Fibroblast of skin of right quadriceps (primary cell): ENCODE data around the gene RBM18.

ENCODE experiments used
- DNase-seq: peaks from one replicate; pipeline ENCODE4 v3.0.0-alpha.2; 2013

The RBM18 gene

GRCh38 chr9:122264360-122265148 lies at the start of gene RBM18, which contains the start of gene MRRF:
Gene RBM18, minus strand, starts transcription at chr9:122264840. Its CDS starts 3,348 bp downstream, at chr9:122261492.
Gene MRRF, plus strand, starts transcription at chr9:122264882. Its CDS starts 6,010 bp downstream, at chr9:122270892.
- DNase-seq = peak; percentile 87

GRCh38 chr9:122314165-122314564 lies 49.5 kb upstream of the RBM18 start:
- DNase-seq = no peak

- DNase-seq = no peak
These were observed 45.2 kb upstream of the RBM18 start for GRCh38 chr9:122309861-122310260.

GRCh38 chr9:122307925-122308324 lies 43.3 kb upstream of the RBM18 start:
- DNase-seq = no peak

- DNase-seq = no peak
These were observed 42.4 kb upstream of the RBM18 start for GRCh38 chr9:122307061-122307460.

- peak; percentile 7 for DNase-seq
These were observed 37.8 kb upstream of the RBM18 start for GRCh38 chr9:122302237-122303093.

- DNase-seq = no peak
These were observed 32.9 kb upstream of the RBM18 start for GRCh38 chr9:122297512-122297911.

- DNase-seq = no peak
These were observed 29.9 kb upstream of the RBM18 start for GRCh38 chr9:122294531-122294930.

- DNase-seq = no peak
These were observed 26.8 kb upstream of the RBM18 start for GRCh38 chr9:122291458-122291857.

- no peak for DNase-seq
These were observed 22.6 kb upstream of the RBM18 start for GRCh38 chr9:122287214-122287720.

GRCh38 chr9:122286764-122287163 lies 22.1 kb upstream of the RBM18 start:
- no peak for DNase-seq

GRCh38 chr9:122281368-122281767 lies 16.7 kb upstream of the RBM18 start:
- DNase-seq = no peak

GRCh38 chr9:122277285-122277897 lies 12.8 kb upstream of the RBM18 start:
- no peak for DNase-seq

- no peak for DNase-seq
These were observed 11.5 kb upstream of the RBM18 start for GRCh38 chr9:122276096-122276495.

- DNase-seq = no peak
These were observed 9.4 kb upstream of the RBM18 start for GRCh38 chr9:122274055-122274454.

GRCh38 chr9:122268041-122268814 lies 3.6 kb upstream of the RBM18 start:
- DNase-seq = no peak

GRCh38 chr9:122265149-122265915 lies 692 bp upstream of the RBM18 start:
- DNase-seq = peak; percentile 11

GRCh38 chr9:122263699-122264349 lies 816 bp downstream of the RBM18 start:
- DNase-seq = no peak

- no peak for DNase-seq
These were observed 2.6 kb downstream of the RBM18 start for GRCh38 chr9:122262073-122262472.

GRCh38 chr9:122261469-122261881 lies 3.2 kb downstream of the RBM18 start:
- peak; percentile 57 for DNase-seq

- DNase-seq = no peak
These were observed 5.7 kb downstream of the RBM18 start for GRCh38 chr9:122258886-122259415.
